Esophagus squamous epithelium (tissue), 4 donors: ENCODE measurements around the gene ARHGAP35.
"Not testable (repeated sequence)": the region's sequence is repeated elsewhere in the genome, so short reads cannot be mapped to it uniquely, and the experiment has no call there.

Source experiments
- CTCF ChIP-seq, 6 experiments: fragments of 450-650 bp in 4 of 6; fragments of 200-600 bp in 2 of 6; sonication (generic) in 2 of 6; IDR thresholded peaks; one replicate each; pipeline ENCODE4 v1.5.1; 2016 to 2019; ENCODE audit warnings: antibody characterized with exemption in 6 of 6, mild to moderate bottlenecking in 4 of 6, moderate library complexity in 4 of 6
- POLR2A ChIP-seq, 4 donors: fragments of 450-650 bp; IDR thresholded peaks; one replicate each; pipeline ENCODE4 v1.6.1; 2017; ENCODE audit warnings: antibody characterized with exemption in 4 of 4, mild to moderate bottlenecking in 4 of 4, moderate library complexity in 3 of 4

DNA sequence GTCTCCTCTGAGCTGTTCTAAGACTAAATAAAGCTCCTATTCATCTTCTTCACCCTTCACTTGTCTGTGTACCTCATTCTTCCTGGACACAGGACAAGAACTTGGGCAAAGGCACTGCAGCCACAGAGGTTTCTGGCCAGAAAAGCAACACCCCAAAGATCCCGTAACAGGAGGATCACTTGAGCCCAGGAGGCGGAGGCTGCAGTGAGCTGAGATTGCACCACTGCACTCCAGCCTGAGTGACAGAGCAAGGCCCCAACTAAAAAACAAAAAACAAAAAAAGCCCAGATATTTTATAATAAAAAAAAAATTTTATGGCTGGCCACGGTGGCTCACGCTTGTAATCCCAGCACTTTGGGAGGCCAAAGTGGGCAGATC, 38.4 kb upstream of the ARHGAP35 start:
- not testable (repeated sequence) for TF ChIP-seq CTCF, POLR2A (IDR thresholded peaks at IDR 0.05)
